Parathyroid adenoma (tissue), 2 donors: ENCODE data around the gene MAML2.

Source experiments
- H2AFZ ChIP-seq: fragments of 300-600 bp; sonication (generic); one replicate; pipeline ENCODE4 v1.7.0; 2017; ENCODE audit warnings: antibody characterized with exemption, mild to moderate bottlenecking
- H3K27ac ChIP-seq: fragments of 300-600 bp; sonication (generic); one replicate; pipeline ENCODE4 v1.7.0; 2017
- H3K27me3 ChIP-seq: fragments of 300-600 bp; sonication (generic); one replicate; pipeline ENCODE4 v1.7.0; 2017; ENCODE audit warnings: low read length; ENCODE audit not compliant: control insufficient read depth, insufficient read depth
- H3K36me3 ChIP-seq: fragments of 300-600 bp; sonication (generic); one replicate; pipeline ENCODE4 v1.7.0; 2017; ENCODE audit warnings: low read length; ENCODE audit not compliant: control insufficient read depth, insufficient read depth
- H3K4me1 ChIP-seq: fragments of 300-600 bp; sonication (generic); one replicate; pipeline ENCODE4 v1.7.0; 2017; ENCODE audit warnings: control low read depth
- H3K4me2 ChIP-seq: fragments of 300-600 bp; sonication (generic); one replicate; pipeline ENCODE4 v1.7.0; 2017; ENCODE audit warnings: low read length
- H3K4me3 ChIP-seq: fragments of 300-600 bp; sonication (generic); one replicate; pipeline ENCODE4 v1.7.0; 2017; ENCODE audit warnings: low read depth, low read length
- H3K79me2 ChIP-seq: fragments of 300-600 bp; sonication (generic); one replicate; pipeline ENCODE4 v1.7.0; 2017; ENCODE audit warnings: control low read depth
- H3K9ac ChIP-seq: fragments of 300-600 bp; sonication (generic); one replicate; pipeline ENCODE4 v1.7.0; 2017; ENCODE audit warnings: mild to moderate bottlenecking
- H3K9me3 ChIP-seq: fragments of 300-600 bp; sonication (generic); one replicate; pipeline ENCODE4 v1.7.0; 2017; ENCODE audit warnings: low read length; ENCODE audit not compliant: control insufficient read depth
- CTCF ChIP-seq: fragments of 300-600 bp; sonication (generic); IDR thresholded peaks from one replicate; pipeline ENCODE4 v1.7.0; 2017; ENCODE audit warnings: antibody characterized with exemption, mild to moderate bottlenecking
- donor health status: primary hyperparathyroidism.

The MAML2 gene

GRCh38 chr11:96065379-96065778 lies 277.6 kb downstream of the MAML2 start:
- H3K9ac ChIP-seq: no peak overlapping the region
- H3K27me3 ChIP-seq: no peaks in the 10 kb centered on the region
- H2AFZ ChIP-seq: no peak overlapping the region
- no peak overlapping the region for H3K4me2 ChIP-seq
- peaks cover 5% of the 10 kb centered on the region for H3K4me1 ChIP-seq
- no peaks in the 10 kb centered on the region for H3K9me3 ChIP-seq
- no peak overlapping the region for H3K27ac ChIP-seq
- no peak for TF ChIP-seq CTCF
- H3K36me3 ChIP-seq: no peaks in the 10 kb centered on the region
- H3K4me3 ChIP-seq: no peak overlapping the region
- H3K79me2 ChIP-seq: peaks cover 5% of the 10 kb centered on the region

DNA sequence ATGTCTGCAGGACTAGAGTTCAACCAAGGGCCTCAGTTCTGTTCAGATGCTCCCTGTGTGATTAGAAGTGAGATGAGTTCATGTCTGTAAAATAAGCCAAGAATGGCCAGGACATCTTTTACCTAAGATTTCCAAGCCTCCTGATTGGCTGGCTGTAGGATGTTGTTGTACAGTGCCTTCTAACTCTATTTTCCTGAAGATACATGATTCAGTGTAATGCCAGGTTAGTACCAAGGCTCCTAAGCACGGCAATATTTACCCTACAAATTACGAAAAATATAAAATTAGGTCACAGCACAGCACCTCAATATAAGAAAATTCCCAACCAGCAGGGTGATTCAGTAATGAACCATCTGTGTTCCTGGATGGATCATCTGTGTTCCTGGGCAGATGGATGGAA lies 279.1 kb downstream of the MAML2 start:
- H3K79me2 ChIP-seq: peaks cover 5% of the 10 kb centered on the region
- H3K27me3 ChIP-seq: no peaks in the 10 kb centered on the region
- no peak overlapping the region for H3K4me2 ChIP-seq
- H3K9ac ChIP-seq: no peak overlapping the region
- TF ChIP-seq CTCF: no peak
- H3K4me1 ChIP-seq: peaks cover 5% of the 10 kb centered on the region
- H2AFZ ChIP-seq: no peak overlapping the region
- no peak overlapping the region for H3K27ac ChIP-seq
- H3K36me3 ChIP-seq: no peaks in the 10 kb centered on the region
- no peaks in the 10 kb centered on the region for H3K9me3 ChIP-seq
- H3K4me3 ChIP-seq: no peak overlapping the region

DNA sequence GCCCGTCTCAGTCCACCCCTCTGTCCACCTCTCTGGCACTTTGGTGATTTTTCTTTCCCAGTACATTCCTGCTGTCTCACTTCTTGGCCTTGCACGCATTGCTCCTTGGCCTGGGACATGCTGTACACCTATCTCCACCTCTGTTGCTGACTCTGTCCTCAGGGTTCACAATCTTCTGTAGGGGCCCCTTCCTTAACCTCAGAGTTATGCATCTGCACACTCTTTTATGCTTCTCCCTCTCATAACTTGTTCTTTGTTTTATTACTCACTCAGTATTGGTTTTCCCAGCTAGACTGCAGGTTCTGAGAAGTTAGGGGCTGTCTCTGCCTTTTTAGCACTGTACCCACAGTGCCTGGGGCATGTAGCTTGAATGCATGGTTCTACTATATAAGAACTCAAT lies 279.9 kb downstream of the MAML2 start:
- Histone ChIP-seq H3K27ac (no peak overlapping the region), H3K27me3 (no peaks in the 10 kb centered on the region), H2AFZ (no peak overlapping the region), H3K36me3 (no peaks in the 10 kb centered on the region), H3K4me3 (no peak overlapping the region), H3K9ac (no peak overlapping the region), H3K79me2 (peaks cover 5% of the 10 kb centered on the region), H3K4me2 (no peak overlapping the region), H3K4me1 (peaks cover 4% of the 10 kb centered on the region), H3K9me3 (no peaks in the 10 kb centered on the region)
- no peak for TF ChIP-seq CTCF

DNA sequence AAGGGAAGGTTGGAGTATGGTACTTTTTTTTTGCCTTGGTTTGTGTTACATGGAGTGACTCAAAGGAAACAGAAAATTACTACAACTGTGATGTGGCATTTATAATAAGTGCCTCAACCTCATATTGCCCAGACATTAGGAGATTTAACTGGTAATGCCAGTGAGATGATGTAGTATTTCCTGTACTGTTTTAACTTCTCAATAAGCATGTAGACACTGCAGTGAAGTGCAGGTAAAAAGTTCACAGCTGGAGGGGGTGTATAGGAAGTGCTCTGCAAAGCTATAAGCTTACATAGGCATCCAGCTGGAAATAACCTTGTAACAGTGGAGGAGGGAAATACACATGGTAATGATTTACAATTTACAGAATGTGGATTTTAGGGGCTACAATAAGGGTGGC lies 280.9 kb downstream of the MAML2 start:
- H3K9ac ChIP-seq: no peak overlapping the region
- no peaks in the 10 kb centered on the region for H3K27me3 ChIP-seq
- peaks cover 2% of the 10 kb centered on the region for H3K4me1 ChIP-seq
- H3K4me3 ChIP-seq: no peak overlapping the region
- H2AFZ ChIP-seq: no peak overlapping the region
- H3K4me2 ChIP-seq: no peak overlapping the region
- peaks cover 5% of the 10 kb centered on the region for H3K79me2 ChIP-seq
- H3K9me3 ChIP-seq: no peaks in the 10 kb centered on the region
- TF ChIP-seq CTCF: no peak
- H3K27ac ChIP-seq: no peak overlapping the region
- no peaks in the 10 kb centered on the region for H3K36me3 ChIP-seq

GRCh38 chr11:96061730-96062129 lies 281.3 kb downstream of the MAML2 start:
- H3K27ac ChIP-seq: no peak overlapping the region
- no peak overlapping the region for H3K4me3 ChIP-seq
- H3K4me2 ChIP-seq: no peak overlapping the region
- peaks cover 5% of the 10 kb centered on the region for H3K79me2 ChIP-seq
- H3K27me3 ChIP-seq: no peaks in the 10 kb centered on the region
- H3K9me3 ChIP-seq: no peaks in the 10 kb centered on the region
- H3K9ac ChIP-seq: no peak overlapping the region
- peaks cover 1% of the 10 kb centered on the region for H3K4me1 ChIP-seq
- H2AFZ ChIP-seq: no peak overlapping the region
- H3K36me3 ChIP-seq: no peaks in the 10 kb centered on the region
- TF ChIP-seq CTCF: no peak
